ENCODE results near the gene CSF3.

The CSF3 gene

DNA sequence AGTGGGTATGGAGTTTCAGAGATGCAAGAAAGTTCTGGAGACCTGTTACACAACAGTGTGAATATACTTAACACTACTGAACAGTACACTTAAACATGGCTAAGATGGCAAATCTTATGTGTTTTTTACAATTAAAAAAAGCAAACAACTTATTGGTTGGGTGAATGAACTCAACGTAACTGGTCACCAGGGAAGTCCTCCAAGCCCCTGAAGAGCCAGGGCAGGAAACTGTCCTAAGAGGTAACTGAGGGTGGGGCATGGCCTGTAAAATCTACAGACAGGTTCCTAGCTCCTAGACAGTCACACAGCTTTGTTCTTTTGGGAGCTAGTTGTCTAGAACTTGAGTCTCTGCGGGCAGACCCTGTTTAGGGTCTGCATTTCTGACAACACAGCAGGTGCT is 10.3 kb downstream of the CSF3 start:
- DNase-seq = no peak

DNA sequence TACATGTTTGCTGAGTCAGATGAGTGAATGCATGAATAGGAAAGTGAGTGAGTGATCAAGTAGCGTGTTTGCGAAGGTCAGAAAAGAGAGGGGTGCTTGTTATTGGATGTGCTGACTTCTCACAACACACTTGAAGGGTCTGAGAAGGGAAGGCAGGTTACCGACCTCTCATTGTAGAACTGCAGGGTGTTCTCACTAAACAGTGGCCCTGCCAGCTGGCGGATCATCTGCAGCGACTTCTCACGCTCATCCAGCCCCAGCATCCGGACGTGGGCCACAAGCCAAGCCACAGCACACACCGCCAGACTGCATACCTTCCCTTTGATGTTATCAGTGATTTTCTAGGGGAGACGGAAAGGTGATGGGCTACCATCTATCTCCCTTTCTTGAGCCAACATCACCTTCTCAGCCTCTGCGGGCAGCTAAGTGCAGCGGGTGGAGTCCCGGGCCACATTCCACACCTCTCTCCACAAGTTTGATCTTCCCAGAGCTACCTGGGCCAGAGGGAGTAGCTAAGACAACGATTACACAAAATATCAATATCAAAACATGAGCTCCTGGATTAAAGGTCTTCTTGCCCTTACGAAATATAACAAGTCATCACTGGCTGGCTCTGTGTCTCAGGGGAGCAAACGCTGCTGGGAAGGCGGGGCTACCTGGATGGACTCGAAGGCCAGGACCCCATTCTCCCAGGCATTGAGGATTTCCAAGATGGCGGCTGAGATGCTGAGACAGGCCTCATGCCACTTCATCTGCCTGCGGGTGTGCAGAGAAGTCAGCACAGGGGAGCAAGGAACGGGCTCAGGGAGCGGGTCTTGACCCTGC is 11.0 kb downstream of the CSF3 start:
- peak; percentile 46 for DNase-seq

DNA sequence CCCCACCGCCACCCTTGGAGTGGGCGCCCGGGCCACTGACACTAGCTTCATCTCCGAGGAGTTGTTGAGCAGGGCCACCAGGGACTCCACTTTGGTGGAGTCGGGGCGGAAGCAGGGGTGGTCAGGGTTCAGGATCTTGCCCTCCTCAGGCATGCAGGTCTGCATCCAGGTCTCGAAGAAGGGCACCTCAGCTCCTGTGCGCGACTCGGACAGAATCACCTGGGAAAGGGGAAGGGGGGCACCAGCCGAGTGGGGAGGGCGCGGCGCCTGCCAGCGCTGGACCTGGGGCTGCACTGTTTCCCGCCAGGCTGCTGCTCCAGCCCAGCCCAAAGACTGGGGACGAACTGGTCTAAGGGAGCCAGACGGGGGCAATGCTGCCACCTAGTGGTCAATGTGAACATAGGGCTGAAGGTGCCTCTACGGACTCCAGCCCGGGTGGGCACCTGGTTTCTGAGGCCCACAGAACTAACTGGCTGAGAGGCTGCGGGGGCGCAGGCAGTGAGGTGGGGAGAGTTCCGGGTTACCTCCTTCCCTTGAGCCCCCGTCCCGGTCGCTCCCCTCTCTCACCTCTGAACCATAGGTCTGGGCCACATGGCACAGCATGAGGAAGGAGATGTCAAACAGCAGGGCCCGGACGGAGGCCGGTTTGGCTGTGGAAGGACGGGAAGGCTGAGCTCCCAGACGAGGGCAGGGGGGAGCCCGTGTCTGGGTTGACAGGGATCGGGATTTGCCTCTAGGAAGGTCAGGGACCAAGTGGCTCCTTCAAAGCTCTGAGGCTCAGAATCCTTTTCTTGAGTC is 11.8 kb downstream of the CSF3 start:
- DNase-seq = peak; percentile 84

DNA sequence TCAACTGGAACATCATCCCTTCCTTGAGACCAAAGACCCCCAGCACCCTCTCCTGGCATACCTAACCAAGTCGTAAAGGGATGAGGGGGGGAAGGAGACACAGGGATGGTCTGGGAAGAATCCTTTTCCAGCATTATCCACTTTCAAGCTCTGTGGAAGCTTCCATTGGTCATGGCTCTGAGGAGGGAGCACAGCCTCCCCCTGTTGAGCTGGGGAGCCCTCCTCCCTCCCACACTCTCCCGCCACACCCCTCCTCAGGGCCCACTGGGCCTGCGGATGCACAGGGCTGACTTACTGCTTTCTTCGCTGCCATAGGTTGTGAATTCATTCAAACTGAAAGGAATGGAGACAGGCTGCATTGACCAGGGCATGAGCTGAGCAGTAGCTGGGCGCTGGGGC is 12.4 kb downstream of the CSF3 start:
- no peak for DNase-seq

DNA sequence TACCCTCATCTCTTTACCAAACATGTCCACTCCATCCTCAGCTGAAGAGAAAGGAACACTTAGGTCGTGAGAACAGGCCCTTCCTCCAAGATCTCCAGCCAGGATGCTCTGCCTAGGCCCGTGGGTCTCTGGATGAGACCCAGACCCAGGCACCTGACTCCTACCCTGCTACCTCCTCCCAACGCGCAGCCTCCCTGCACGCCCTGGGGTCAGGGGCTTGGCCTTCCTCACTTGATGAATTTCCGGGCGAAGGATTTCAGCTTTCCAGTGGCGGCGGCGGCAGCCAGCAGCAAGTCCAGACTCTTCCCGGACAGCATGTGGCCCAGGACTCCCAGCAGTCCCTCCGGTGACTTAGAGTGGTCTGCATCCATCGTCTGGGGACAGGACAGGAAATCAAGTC is 13.4 kb downstream of the CSF3 start:
- DNase-seq = no peak

DNA sequence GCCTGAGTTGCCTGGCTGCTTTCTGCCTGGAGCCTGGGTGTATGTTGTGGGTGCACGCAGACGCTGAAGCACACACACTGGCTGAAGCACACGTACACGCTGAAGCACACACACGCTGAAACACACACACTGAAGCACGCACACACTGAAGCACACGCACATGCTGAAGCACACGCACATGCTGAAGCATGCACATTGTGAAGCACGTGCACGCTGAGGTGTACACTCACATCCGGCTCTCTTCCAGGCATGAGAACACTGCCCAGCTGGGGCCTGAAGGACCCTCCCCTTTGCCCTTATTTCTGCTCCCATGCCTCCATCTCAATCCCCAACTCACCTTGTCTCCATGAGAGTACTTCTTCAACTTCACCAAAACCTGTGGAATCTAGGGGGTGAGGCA is 16.5 kb downstream of the CSF3 start:
- DNase-seq = no peak

DNA sequence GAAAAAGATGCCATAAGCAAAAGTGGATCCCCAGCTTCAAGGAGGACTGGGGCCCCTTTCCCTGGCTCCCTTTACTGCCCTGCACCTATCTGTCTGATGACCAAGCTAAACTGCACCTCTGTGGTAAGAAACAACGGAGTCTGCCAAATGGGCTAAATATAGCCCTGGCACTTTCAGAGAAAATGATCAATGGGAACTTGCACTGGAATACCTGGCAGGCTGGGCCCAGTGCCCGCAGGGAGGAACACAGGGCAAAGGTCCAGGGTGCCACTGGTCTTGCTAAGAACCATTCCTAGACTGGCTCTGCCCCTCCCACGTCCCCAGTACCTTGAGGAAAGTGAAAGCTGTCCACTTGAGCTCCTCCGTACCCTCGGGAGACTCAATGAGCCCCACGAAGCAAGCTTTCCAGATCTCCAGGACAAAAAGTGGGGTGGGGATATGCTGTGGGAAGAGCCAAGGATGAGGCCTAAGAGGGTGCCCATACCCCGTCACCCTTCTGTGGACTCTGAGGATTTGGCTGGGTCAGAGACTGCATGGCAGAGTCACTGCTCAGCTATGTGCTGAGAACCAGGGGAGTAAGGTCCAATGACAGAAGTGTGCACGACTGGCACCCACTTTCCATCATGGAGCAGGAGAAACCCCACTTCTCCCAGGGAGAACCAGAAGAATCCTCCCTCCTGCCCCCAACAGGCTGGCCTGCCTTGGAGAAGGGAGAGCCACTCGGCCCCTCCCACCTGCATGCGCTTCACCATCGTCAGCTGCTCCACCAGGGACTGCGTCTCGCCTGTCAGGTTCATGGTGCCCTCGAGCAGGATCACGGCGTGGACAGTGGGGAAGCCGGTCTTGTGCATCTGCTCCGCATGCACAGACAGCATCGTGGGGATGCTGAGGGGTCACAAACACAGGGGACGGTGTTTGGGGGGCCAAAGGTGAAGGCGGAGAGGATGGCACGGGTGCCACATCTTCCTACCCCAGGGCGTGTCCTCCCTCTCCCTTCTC is 17.4 kb downstream of the CSF3 start:
- no peak for DNase-seq

DNA sequence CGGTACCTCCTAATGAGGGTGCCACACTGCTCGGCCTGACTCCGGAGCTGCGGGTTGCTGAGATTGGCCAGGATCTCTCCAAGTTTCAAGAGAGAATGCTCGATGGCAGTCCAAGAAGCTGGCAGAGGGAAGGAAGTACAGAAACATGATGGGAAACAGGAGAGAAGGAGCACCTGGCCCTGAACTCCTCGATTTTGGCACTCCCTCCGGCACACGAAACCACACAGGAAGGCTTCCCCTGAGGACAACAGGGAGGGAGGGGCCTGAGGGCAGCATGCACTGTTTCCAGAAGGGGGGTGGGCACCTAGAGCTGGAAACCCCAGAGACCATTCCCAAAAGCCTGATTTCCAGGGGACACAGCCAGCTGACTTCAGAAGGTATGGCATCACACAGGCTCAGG is 18.1 kb downstream of the CSF3 start:
- no peak for DNase-seq

DNA sequence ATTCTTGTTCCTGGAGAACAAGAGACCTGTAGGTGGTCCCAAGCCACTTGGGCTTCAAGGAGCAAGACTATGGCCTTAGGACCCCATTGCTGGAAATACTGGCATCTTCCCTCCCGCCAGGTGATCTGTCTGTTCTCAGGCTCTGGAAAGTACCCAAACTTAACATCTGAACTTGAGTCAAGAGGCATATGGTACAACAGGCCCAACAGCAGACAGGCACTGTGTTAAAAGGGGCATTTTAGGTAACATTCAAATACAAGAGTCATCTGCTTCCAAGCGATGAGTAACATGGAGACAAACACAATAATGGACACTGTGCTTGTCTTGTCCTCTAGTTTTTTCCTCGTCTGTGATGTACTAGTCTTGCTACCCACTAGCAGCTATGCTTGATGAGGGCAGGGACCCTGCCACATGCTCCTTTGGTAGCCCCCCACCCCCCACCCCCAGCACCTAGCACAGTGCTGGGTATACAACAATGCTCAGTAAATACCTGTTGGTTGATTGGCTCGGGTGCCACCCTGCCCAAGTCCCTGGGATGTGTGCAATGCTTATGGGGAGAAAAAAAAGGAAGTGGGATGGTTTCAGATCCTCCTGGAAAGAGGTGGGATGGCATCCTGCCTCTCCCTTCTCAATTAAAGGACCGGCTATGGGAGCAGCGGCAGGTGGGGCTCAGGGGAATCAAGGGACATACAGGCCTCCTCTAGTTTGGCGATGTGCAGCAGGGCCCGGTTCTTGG is 19.4 kb downstream of the CSF3 start:
- no peak for DNase-seq

DNA sequence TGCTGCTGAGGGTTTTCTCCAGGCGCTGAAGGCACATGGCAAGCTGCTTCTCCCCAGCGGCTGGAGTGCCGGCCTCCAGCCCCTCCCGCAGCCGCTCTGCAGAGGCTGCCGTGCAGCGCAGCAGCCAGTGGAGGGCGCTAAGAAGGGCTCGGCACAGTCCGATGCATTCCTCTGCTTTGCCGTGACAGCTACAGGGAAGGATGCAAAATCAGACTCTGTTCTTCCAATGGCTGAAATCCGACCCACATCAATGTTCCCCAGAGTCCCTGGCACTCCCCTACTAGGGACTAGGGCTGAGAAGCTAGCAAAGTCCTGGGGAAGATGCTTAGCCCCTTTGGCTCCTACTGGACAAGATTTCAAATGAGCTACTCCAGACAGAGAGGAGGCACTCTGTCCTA is 19.9 kb downstream of the CSF3 start:
- peak; percentile 25 for DNase-seq

DNA sequence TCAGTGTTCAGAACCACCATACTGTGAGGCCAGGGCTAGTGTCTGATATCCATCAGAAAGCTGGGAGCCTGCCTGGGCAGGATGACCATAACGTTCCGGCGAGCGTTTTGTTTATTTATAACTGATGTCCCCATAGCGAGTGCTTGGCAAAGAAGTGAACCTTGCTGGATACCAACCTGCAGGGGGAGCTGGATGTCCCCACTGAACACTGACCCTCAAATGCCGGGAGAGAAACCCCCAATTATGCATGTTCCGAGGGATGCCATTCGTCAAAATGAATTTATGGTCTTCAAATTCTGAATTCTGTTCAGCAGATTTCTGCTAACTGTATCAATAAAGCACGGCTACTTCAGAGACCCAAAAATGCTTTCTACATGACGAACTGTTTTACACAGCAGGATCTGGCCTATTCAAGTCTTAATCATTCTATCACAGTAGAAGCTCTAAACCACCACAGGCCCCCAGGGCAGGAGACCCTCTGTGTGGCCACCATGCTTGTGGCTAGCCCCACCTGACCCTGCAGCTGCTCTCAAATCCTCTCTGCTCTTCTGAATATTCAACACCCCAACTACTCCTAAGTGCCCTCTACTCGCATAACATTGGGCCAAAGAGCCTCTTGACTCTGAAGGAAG is 23.8 kb downstream of the CSF3 start:
- no peak for DNase-seq

DNA sequence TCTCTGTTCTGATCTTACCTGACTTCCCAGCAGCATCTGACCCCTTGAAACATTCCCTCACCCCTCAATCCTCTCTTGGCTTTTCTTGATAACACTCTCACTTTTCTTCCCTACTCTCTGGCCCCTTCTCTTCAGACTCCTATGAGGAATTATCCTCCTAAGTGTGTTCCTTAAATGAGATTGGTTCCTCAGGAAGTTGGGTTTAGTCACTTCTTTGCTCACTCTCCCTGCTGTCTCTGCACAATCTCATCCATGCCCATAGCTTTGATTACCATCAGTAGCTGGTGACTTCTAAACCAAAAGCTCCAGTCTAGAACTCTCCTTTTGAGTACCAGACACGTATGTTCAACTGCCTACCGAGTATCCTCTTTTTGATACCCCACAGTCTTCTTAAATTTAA is 26.0 kb downstream of the CSF3 start:
- DNase-seq = no peak

DNA sequence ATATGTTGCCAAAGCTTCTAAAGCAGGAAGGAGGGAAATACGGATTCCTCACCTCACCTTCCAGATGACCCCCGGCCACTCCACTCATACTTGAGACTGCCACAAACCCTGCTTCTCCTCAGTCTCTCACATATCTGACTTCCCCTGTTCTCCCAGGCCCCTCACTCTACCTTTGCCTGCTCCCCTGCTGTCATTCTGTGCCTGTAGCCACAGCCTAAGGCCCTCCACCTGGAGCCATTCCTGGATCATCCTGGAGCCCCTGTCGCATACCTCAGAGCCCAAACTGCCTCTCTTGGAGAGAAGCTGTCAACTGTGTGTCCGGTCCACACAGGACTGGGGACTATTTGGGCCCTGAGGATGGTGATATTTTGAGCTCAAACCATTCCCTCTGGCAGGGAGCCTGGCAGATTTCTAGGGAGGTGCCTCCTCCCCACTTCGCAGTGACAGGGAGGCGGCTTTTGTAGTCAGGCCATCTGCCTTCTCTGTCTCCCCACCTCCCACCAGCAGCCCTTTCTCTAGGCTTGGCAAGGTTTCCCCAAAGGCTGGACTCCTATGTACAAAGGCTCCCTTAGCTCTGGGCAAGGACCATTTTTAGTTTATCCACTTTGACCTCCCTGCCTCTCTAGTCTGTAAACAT is 41.3 kb downstream of the CSF3 start:
- DNase-seq = no peak

DNA sequence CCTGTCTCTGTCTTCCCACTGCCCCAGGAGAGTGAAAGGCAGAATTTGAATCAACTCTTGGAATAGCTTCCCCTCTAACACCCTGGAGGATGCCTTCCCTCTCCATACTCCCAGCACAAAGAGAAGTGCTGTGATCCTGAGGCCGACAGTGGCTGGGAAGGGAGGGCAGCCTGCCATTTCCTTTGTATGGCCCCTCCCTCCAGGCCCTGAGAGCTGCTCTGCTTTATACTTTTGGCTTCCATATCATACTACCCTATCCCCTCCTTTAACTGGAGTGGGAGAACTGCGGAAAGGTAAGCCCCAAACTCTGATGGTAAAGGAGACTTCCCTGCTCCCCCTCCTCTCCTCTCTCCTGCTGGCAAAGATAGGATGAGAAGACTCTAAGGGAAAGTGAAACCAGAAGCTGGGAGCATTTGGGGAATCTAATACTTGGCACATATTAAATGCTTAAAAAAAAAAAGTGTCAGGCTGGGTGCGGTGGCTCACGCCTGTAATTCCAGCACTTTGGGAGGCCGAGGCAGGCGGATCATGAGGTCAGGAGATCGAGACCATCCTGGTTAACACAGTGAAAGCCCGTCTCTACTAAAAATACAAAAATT is 43.0 kb downstream of the CSF3 start:
- no peak for DNase-seq

DNA sequence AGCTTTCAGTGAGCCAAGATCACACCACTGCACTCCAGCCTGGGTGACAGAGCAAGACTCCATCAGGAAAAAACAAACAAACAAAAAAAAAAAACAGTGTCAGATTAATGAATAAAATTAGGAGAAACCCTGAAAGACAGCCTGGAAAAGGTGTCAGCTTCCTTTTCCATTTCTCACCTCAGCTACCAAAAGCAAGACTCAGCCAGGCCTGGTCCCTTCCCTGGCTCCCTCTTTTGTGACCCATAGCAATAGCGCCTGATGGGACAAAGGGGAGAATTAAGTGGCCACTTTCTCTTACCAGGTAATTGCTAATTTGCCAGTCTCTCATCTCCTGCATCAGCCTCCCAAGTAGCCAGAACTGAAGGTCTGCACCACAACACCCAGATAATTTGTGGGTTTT is 43.6 kb downstream of the CSF3 start:
- no peak for DNase-seq

DNA sequence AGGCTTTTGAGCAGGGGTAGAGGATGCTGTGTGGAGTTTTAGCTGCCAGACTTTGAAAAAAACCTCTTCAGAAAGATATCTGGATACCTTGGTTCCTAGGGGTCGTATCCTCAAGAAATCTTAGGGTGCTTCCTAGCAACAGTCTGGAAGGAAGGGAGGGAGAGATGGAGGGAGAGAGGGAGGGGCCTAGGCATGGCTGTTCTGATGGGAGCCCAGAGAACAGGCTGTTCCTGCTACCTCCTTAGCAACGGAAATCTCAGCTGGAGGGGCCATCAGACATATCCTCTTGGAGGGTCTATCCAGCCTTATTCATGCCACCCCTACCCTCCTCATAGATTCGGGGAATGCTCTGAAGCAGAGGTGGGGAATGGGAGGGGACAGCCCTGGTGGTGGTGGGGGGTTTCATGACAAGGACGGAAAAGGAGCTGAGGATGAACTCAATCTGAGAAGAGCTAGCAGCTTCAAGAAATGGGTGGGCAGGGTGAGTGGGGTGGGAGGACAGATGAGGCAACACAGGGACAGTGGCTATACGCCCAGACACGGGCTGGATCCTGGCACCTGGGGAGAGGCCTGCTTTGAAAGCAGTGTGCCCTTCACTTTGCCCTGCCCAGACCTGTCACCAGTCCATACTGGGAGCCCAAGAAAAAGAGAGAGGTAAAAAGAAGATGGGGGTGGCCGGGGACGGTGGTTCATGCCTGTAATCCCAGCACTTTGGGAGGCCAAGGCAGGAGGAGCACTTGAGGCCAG is 44.7 kb downstream of the CSF3 start:
- no peak for DNase-seq

DNA sequence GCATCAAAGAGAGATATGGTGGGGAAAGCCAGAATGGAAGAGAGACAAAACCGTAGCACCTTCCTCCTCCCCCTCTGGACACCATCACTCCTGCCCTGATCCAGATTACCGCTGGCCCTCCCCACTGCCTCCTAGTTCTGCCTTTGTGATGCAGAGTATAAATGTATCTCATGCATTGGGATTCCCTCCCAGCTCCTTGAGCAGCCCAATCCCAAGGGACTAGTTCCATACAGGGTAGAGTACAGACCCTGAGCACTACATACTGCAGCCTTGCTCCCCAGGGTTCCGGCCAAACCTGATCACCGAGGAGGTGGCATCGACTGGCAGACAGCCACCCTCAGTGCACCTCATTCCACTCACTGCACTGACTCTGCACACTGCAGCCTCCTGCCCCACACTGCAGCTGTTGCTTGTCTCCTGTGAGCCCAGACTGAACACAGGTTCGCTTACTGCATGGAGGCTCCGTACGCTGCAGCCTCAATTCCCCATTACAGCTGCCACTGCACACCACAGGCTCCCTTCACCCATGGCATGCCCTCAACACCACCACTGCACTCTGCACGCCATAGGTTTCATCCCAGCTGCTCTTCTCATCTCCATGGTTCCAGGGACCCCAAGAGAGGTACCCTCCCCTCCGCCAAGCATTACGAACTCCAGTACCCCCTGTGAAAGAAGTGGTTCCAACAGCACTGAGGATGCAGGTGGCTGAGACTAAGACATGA is 45.8 kb downstream of the CSF3 start:
- no peak for DNase-seq

DNA sequence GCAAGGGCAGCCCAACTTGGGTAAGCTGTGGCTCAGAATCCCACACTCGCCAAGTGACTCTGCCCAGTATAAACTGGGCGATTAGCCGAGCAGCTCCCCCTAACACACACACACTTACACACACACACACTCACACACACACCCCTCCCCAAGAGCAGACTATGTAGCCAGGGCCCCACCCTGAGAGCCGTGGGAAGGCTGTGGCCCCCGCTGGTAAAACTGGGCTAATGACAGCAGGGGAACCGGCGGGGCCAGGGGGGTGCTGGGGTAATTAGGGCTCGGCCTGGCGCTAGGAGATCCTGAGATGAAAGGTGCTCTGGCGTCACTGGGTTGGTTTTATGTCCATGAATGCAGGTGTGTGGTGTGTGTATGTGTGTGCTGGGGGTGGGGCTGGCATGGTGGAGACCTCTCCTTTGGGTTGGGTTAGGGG is 46.4 kb downstream of the CSF3 start:
- no peak for DNase-seq
